HG03558 (cell line): Measurements from ENCODE around the gene PLEKHG3.

Source experiments
- ATAC-seq: cut with Tn5 transposase; IDR thresholded peaks from one replicate; pipeline ENCODE4 v1.9.1; 2021; ENCODE audit warnings: moderate number of reproducible peaks; ENCODE audit not compliant: unreplicated experiment; ENCODE audit errors: extremely low read depth

PLEKHG3 gene

GRCh38 chr14:64799555-64799954, 95.3 kb downstream of the PLEKHG3 start:
- no peak for ATAC-seq
